Loucy (cell line): ENCODE data around the gene RNPEPL1.

Experiments used
- H2AFZ ChIP-seq: fragments of 200-600 bp; sonication (generic); 2 replicates; pipeline ENCODE4 v1.6.0; 2016; ENCODE audit warnings: antibody characterized with exemption, mild to moderate bottlenecking, low read length, moderate library complexity
- H3F3A ChIP-seq: fragments of 200-600 bp; 2 replicates; pipeline ENCODE4 v1.6.0; 2016; ENCODE audit warnings: antibody characterized with exemption, low read depth, mild to moderate bottlenecking
- H3K27me3 ChIP-seq: fragments of 200-600 bp; sonication (generic); 2 replicates; pipeline ENCODE4 v1.6.1; 2014; ENCODE audit warnings: low read length, mild to moderate bottlenecking; ENCODE audit not compliant: insufficient read depth, poor library complexity, severe bottlenecking
- H3K36me3 ChIP-seq: fragments of 200-600 bp; sonication (generic); 2 replicates; pipeline ENCODE4 v1.6.1; 2016; ENCODE audit warnings: low read length; ENCODE audit not compliant: insufficient read depth
- H3K4me1 ChIP-seq: fragments of 200-600 bp; sonication (generic); 2 replicates; pipeline ENCODE4 v1.5.1; 2014; ENCODE audit warnings: low read length, mild to moderate bottlenecking; ENCODE audit not compliant: insufficient read depth, poor library complexity, severe bottlenecking
- H3K4me2 ChIP-seq: fragments of 200-600 bp; sonication (generic); 2 replicates; pipeline ENCODE4 v1.6.0; 2014; ENCODE audit warnings: antibody characterized with exemption, low read length, low read depth, mild to moderate bottlenecking; ENCODE audit not compliant: poor library complexity, severe bottlenecking
- H3K4me3 ChIP-seq: fragments of 200-600 bp; sonication (generic); 2 replicates; pipeline ENCODE4 v1.5.1; 2014; ENCODE audit warnings: low read length, mild to moderate bottlenecking, mixed read lengths; ENCODE audit not compliant: poor library complexity, severe bottlenecking
- H3K79me2 ChIP-seq: fragments of 200-600 bp; sonication (generic); 2 replicates; pipeline ENCODE4 v1.6.1; 2014; ENCODE audit warnings: low read length; ENCODE audit not compliant: insufficient read depth
- H3K9ac ChIP-seq: fragments of 200-600 bp; sonication (generic); 2 replicates; pipeline ENCODE4 v1.6.0; 2014; ENCODE audit warnings: mild to moderate bottlenecking, low read depth, low read length, moderate library complexity; ENCODE audit not compliant: poor library complexity, severe bottlenecking
- H3K9me2 ChIP-seq: fragments of 200-600 bp; sonication (generic); replicated peaks from 2 replicates; pipeline ENCODE4 v1.6.1; 2016; ENCODE audit warnings: low read depth, low read length, mixed read lengths
- H3K9me3 ChIP-seq: fragments of 200-600 bp; sonication (generic); 2 replicates; pipeline ENCODE4 v1.6.1; 2014; ENCODE audit warnings: mild to moderate bottlenecking, antibody characterized with exemption, low read length, low read depth; ENCODE audit not compliant: insufficient read depth
- H4K20me1 ChIP-seq: fragments of 200-600 bp; sonication (generic); 2 replicates; pipeline ENCODE4 v1.6.0; 2014; ENCODE audit warnings: antibody characterized with exemption, low read length, mild to moderate bottlenecking; ENCODE audit not compliant: insufficient read depth, poor library complexity, severe bottlenecking
- CTCF ChIP-seq: fragments of 200-600 bp; sonication (generic); conservative IDR thresholded peaks from 2 replicates; pipeline ENCODE4 v1.5.1; 2014; ENCODE audit warnings: mild to moderate bottlenecking, antibody characterized with exemption, low read length
- EZH2phosphoT487 ChIP-seq: fragments of 200-600 bp; IDR thresholded peaks from 2 replicates; pipeline ENCODE4 v1.6.1; 2018; ENCODE audit warnings: antibody characterized with exemption, mild to moderate bottlenecking, moderate library complexity, borderline replicate concordance

The RNPEPL1 gene

GRCh38 chr2:240595381-240596079, 27.2 kb downstream of the RNPEPL1 start:
- Histone ChIP-seq H3K36me3 (peaks cover 14% of the 10 kb centered on the region; the same call in 1 of the 2 replicates), H3K27me3 (no peaks in the 10 kb centered on the region), H3K4me1 (no peaks in the 10 kb centered on the region), H3F3A (no peaks in the 10 kb centered on the region), H2AFZ (no peak overlapping the region), H3K79me2 (peaks cover 21% of the 10 kb centered on the region; the same call in 1 of the 2 replicates), H3K9me3 (no peaks in the 10 kb centered on the region), H3K4me3 (no peak overlapping the region), H3K9ac (no peak overlapping the region), H3K4me2 (no peak overlapping the region), H3K9me2 (no peaks in the 10 kb centered on the region), H4K20me1 (peaks cover 10% of the 10 kb centered on the region)
- no peak for TF ChIP-seq EZH2phosphoT487
- TF ChIP-seq CTCF, result peak; percentile 71

- Histone ChIP-seq H3K79me2 (peaks cover 15% of the 10 kb centered on the region; the same call in 1 of the 2 replicates), H3K4me1 (no peaks in the 10 kb centered on the region), H3K9me3 (no peaks in the 10 kb centered on the region), H3K4me3 (no peak overlapping the region), H3K27me3 (no peaks in the 10 kb centered on the region), H3K9me2 (no peaks in the 10 kb centered on the region), H3K4me2 (no peak overlapping the region), H2AFZ (no peak overlapping the region), H4K20me1 (peaks cover 10% of the 10 kb centered on the region), H3K36me3 (peaks cover 14% of the 10 kb centered on the region; the same call in 1 of the 2 replicates), H3K9ac (no peak overlapping the region), H3F3A (no peaks in the 10 kb centered on the region)
- no peak for TF ChIP-seq CTCF
- TF ChIP-seq EZH2phosphoT487, result no peak
These were observed 27.8 kb downstream of the RNPEPL1 start for GRCh38 chr2:240596080-240596460.

- Histone ChIP-seq H3K9ac (no peak overlapping the region), H3K9me3 (no peaks in the 10 kb centered on the region), H3F3A (no peaks in the 10 kb centered on the region), H3K79me2 (peaks cover 11% of the 10 kb centered on the region; the same call in 1 of the 2 replicates), H3K4me3 (no peak overlapping the region), H3K9me2 (no peaks in the 10 kb centered on the region), H3K36me3 (peaks cover 11% of the 10 kb centered on the region; the same call in 1 of the 2 replicates), H4K20me1 (peaks cover 10% of the 10 kb centered on the region), H2AFZ (no peak overlapping the region), H3K4me1 (no peaks in the 10 kb centered on the region), H3K27me3 (no peaks in the 10 kb centered on the region), H3K4me2 (no peak overlapping the region)
- TF ChIP-seq CTCF, result no peak
- TF ChIP-seq EZH2phosphoT487, result no peak
These were observed 28.2 kb downstream of the RNPEPL1 start for GRCh38 chr2:240596491-240596931.
